Keratinocyte (primary cell): ENCODE measurements around the gene CELSR3. TPM values are rescaled to one million over a fixed set of nuclear protein-coding genes. Genes with fewer than 3 reads are reported as not detected.

Experiments
- DNase-seq: peaks from one replicate; pipeline ENCODE4 v3.0.0-alpha.2; 2011; ENCODE audit warnings: low read depth, missing footprints, low spot score
- FAIRE-seq: peaks from 2 replicates; lab custom pipeline; 2011; peaks lifted over from hg19 to GRCh38; lab: Jason Lieb, UNC
- H2AFZ ChIP-seq: 2 replicates; pipeline ENCODE4 v1.6.0; 2012; ENCODE audit warnings: low read length, control low read depth, inconsistent platforms; ENCODE audit not compliant: control insufficient read depth
- H3K27ac ChIP-seq: 2 replicates; pipeline ENCODE4 v1.5.1; 2011; ENCODE audit warnings: low read length; ENCODE audit not compliant: control insufficient read depth, insufficient read depth
- H3K27me3 ChIP-seq: 3 replicates; pipeline ENCODE4 v1.6.0; 2011; ENCODE audit warnings: low read length; ENCODE audit not compliant: control insufficient read depth, insufficient read depth; ENCODE audit errors: extremely low read depth
- H3K36me3 ChIP-seq, 2 experiments: 2 replicates in 1 of 2; 3 replicates in 1 of 2; pipeline ENCODE4 v1.5.1; 2011; ENCODE audit warnings: low read length in 2 of 2, mild to moderate bottlenecking in 1 of 2; ENCODE audit not compliant: control insufficient read depth in 2 of 2, insufficient read depth in 2 of 2; ENCODE audit errors: extremely low read depth in 1 of 2
- H3K4me1 ChIP-seq: 3 replicates; pipeline ENCODE4 v1.5.1; 2011; ENCODE audit warnings: low read length; ENCODE audit not compliant: control insufficient read depth, insufficient read depth; ENCODE audit errors: extremely low read depth
- H3K4me2 ChIP-seq: 3 replicates; pipeline ENCODE4 v1.6.0; 2011; ENCODE audit warnings: low read depth, low read length; ENCODE audit not compliant: control insufficient read depth, insufficient read depth; ENCODE audit errors: extremely low read depth
- H3K4me3 ChIP-seq, 3 experiments: fragments of 200-600 bp in 1 of 3; sonication (generic) in 1 of 3; 2 replicates in 2 of 3; 3 replicates in 1 of 3; pipeline ENCODE4 v1.5.1; 2011 to 2016; ENCODE audit warnings: low read length in 3 of 3, mild to moderate bottlenecking in 3 of 3, control low read depth in 2 of 3, inconsistent platforms in 1 of 3, low read depth in 1 of 3, mixed read lengths in 1 of 3, mixed run types in 1 of 3, moderate library complexity in 1 of 3; ENCODE audit not compliant: control insufficient read depth in 2 of 3, insufficient read depth in 2 of 3; ENCODE audit errors: extremely low read depth in 1 of 3
- H3K79me2 ChIP-seq: 2 replicates; pipeline ENCODE4 v1.6.0; 2012; ENCODE audit warnings: low read length; ENCODE audit not compliant: control insufficient read depth, insufficient read depth
- H3K9ac ChIP-seq: 3 replicates; pipeline ENCODE4 v1.6.0; 2011; ENCODE audit warnings: low read length; ENCODE audit not compliant: control insufficient read depth, insufficient read depth; ENCODE audit errors: extremely low read depth
- H3K9me1 ChIP-seq: 3 replicates; pipeline ENCODE4 v1.6.0; 2011; ENCODE audit warnings: low read length; ENCODE audit not compliant: control insufficient read depth, insufficient read depth; ENCODE audit errors: extremely low read depth
- H3K9me3 ChIP-seq: 2 replicates; pipeline ENCODE4 v1.5.1; 2012; ENCODE audit warnings: low read depth, low read length; ENCODE audit not compliant: control insufficient read depth
- H4K20me1 ChIP-seq: 3 replicates; pipeline ENCODE4 v1.6.0; 2011; ENCODE audit warnings: low read length; ENCODE audit not compliant: control insufficient read depth, insufficient read depth; ENCODE audit errors: extremely low read depth
- EZH2 ChIP-seq: IDR thresholded peaks from one replicate; pipeline ENCODE4 v1.6.1; 2012; ENCODE audit warnings: inconsistent platforms, mild to moderate bottlenecking, low read length, moderate library complexity
- dilution Hi-C: fragments of 300-500 bp; cut with MboI; formaldehyde crosslinking; loops from one replicate; pipeline ENCODE4 v1.7.0; 2020; ENCODE audit warnings: low sequenced_read_pairs; ENCODE audit not compliant: extremely low pct_ligation_motif_present
- polyA plus RNA-seq, 5 experiments: library from polyadenylated mRNA; depleted of rRNA in 3 of 5; stranded (reverse) in 3 of 5; stranded (forward) in 1 of 5; unstranded in 1 of 5; fragments of >200 nt; gene quantifications; 1 replicate in 1 of 5; 2 replicates in 3 of 5; 3 replicates in 1 of 5; pipeline versions ENCODE4 v1.2.1 to v1.2.3, GENCODE V29; 2011 to 2012; ENCODE audit warnings: missing spikeins in 2 of 5, low read depth in 1 of 5, low replicate concordance in 1 of 5
- TF ChIP-seq, protein P1 (sequence below), 3 experiments: IDR thresholded peaks in 1 of 3; conservative IDR thresholded peaks in 1 of 3; optimal IDR thresholded peaks in 1 of 3; 2 replicates in 2 of 3; 3 replicates in 1 of 3; pipeline versions ENCODE3 to v1.5.1; 2011; ENCODE audit warnings: low read length in 3 of 3, mild to moderate bottlenecking in 3 of 3, moderate library complexity in 2 of 3, control low read depth in 1 of 3, inconsistent platforms in 1 of 3; ENCODE audit not compliant: insufficient read depth in 2 of 3; ENCODE audit errors: extremely low read depth in 1 of 3

CELSR3 gene
- polyA plus RNA-seq, 1 donor (not counting 4 experiments of a cell fraction or from before 2014, with no cell fraction given) = 0.25 TPM

GRCh38 chr3:48696601-48697000, 33.9 kb upstream of the CELSR3 start:
- H3K9me3 ChIP-seq = no peaks in the 10 kb centered on the region
- no peaks in the 10 kb centered on the region for H3K27me3 ChIP-seq
- DNase-seq (no peak), FAIRE-seq (no peak)
- H3K27ac ChIP-seq = peak overlapping the region; percentile 6
- H3K9me1 ChIP-seq = peaks cover 5% of the 10 kb centered on the region
- TF ChIP-seq, protein P1, sequence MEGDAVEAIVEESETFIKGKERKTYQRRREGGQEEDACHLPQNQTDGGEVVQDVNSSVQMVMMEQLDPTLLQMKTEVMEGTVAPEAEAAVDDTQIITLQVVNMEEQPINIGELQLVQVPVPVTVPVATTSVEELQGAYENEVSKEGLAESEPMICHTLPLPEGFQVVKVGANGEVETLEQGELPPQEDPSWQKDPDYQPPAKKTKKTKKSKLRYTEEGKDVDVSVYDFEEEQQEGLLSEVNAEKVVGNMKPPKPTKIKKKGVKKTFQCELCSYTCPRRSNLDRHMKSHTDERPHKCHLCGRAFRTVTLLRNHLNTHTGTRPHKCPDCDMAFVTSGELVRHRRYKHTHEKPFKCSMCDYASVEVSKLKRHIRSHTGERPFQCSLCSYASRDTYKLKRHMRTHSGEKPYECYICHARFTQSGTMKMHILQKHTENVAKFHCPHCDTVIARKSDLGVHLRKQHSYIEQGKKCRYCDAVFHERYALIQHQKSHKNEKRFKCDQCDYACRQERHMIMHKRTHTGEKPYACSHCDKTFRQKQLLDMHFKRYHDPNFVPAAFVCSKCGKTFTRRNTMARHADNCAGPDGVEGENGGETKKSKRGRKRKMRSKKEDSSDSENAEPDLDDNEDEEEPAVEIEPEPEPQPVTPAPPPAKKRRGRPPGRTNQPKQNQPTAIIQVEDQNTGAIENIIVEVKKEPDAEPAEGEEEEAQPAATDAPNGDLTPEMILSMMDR (optimal IDR thresholded peaks at IDR 0.05 in 1 of 3, IDR thresholded peaks at IDR 0.05 in 1 of 3, conservative IDR thresholded peaks at IDR 0.05 in 1 of 3; ENCODE audit: extremely low read depth in 1 of 3, insufficient read depth in 2 of 3, low read length in 3 of 3) = no peak
- TF ChIP-seq EZH2 = no peak
- dilution Hi-C loops = no loop called here
- H3K4me2 ChIP-seq = no peak overlapping the region
- H3K79me2 ChIP-seq = peaks cover 81% of the 10 kb centered on the region
- H3K4me1 ChIP-seq = peaks cover 22% of the 10 kb centered on the region
- peaks cover 35% of the 10 kb centered on the region for H4K20me1 ChIP-seq
- peaks cover 35 to 36% of the 10 kb centered on the region in 2 experiments for H3K36me3 ChIP-seq
- no peak overlapping the region for H3K4me3 ChIP-seq
- no peak overlapping the region for H3K9ac ChIP-seq
- no peak overlapping the region for H2AFZ ChIP-seq

- FAIRE-seq (no peak), DNase-seq (no peak)
- Histone ChIP-seq H3K9ac (no peak overlapping the region), H3K79me2 (peaks cover 78% of the 10 kb centered on the region), H4K20me1 (peaks cover 35% of the 10 kb centered on the region), H3K9me1 (peaks cover 5% of the 10 kb centered on the region), H3K27me3 (no peaks in the 10 kb centered on the region), H2AFZ (no peak overlapping the region), H3K9me3 (no peaks in the 10 kb centered on the region), H3K4me1 (peaks cover 22% of the 10 kb centered on the region), H3K4me3 (no peak overlapping the region), H3K36me3 (peaks cover 36 to 37% of the 10 kb centered on the region in 2 experiments), H3K4me2 (no peak overlapping the region), H3K27ac (peak overlapping the region; percentile 6)
- dilution Hi-C loops = no loop called here
- TF ChIP-seq, protein P1 (optimal IDR thresholded peaks at IDR 0.05 in 1 of 3, IDR thresholded peaks at IDR 0.05 in 1 of 3, conservative IDR thresholded peaks at IDR 0.05 in 1 of 3; ENCODE audit: extremely low read depth in 1 of 3, insufficient read depth in 2 of 3, low read length in 3 of 3) = no peak
Observed at GRCh38 chr3:48696156-48696555, 33.5 kb upstream of the CELSR3 start.
